ENCODE measurements around the gene PI4K2B. TPM values are rescaled to one million over a fixed set of nuclear protein-coding genes. Genes with fewer than 3 reads are reported as not detected.
"Not testable (repeated sequence)": the region's sequence is repeated elsewhere in the genome, so short reads cannot be mapped to it uniquely, and the experiment has no call there.

The PI4K2B gene
- total RNA-seq, result 34.2 and 37.3 TPM in 2 replicates

DNA sequence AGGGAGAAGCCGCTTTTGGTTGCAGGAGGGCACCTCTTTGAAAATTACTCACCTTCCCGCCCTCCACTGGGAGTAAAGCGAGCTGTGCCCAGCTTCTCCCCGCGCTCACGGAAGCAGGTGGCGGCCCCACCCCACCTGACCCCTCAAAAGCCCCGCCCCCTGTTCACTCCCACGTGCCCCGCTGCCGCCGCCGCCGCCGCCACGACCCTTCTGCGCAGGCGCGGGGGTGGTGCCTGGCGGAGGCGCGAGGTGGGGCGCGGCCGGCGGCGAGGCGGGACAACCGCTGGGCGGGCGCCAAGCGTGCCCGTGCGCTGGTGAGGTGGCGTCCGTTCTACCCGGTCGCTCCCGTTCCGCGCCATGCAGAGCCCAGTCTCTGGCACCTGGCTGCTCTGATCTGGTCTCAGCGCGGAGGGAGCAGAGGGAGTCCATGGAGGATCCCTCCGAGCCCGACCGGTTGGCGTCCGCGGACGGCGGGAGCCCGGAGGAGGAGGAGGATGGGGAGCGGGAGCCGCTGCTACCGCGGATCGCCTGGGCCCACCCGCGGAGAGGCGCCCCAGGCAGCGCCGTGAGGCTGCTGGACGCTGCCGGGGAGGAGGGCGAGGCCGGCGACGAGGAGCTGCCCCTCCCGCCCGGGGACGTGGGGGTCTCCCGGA is at the start of gene PI4K2B:
Gene PI4K2B (plus strand): TSS at position 297 of the 653 bp plus-strand sequence. CDS start 131 bp downstream, at position 428.
- intact Hi-C loops (cut with micrococcal nuclease), result loop anchor here (1.0 to 5.0 kb wide), 6 partner anchors 19 to 680 kb away; partner anchors contain the start of genes ANAPC4, DHX15, SMIM20 and ZCCHC4

DNA sequence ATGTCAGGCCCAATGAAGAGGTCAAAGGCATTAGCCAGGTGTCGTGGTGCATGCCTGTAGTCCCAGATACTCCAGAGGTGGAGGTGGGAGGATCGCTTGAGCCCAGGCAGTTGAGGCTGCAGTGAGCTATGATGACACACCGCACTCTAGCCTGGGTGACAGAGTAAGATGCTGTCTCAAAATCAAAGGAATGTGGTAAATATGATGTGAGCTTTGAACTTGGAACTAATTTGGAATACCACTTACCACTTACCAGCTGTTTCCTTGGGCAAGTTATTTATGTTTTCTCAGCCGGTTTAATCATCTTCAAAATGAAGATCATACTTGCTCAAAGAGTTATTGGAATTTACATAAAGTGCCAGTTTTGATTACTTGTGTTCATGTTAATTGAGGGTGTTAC is 49.8 kb upstream of the PI4K2B start:
- intact Hi-C loops (cut with micrococcal nuclease), result no loop called here

DNA sequence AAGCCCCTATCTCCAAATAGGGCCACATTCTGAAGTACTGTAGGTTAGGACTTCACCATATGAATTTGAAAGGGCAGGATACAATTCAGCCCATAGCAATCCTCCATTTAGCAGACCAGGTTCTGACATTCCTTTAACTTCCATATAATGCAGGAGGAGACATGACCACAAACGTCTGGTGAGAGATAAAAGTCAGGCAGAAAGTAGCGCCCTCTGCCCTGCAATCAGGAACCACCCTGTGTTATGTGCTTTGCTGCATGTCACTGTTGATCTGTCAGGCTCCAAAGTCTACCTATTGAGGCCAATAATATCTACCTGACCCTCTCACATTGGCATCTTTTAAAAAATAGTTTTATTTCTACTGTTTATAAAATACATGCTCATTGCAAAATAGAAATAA is 43.4 kb upstream of the PI4K2B start:
- intact Hi-C loops (cut with micrococcal nuclease), result no loop called here

DNA sequence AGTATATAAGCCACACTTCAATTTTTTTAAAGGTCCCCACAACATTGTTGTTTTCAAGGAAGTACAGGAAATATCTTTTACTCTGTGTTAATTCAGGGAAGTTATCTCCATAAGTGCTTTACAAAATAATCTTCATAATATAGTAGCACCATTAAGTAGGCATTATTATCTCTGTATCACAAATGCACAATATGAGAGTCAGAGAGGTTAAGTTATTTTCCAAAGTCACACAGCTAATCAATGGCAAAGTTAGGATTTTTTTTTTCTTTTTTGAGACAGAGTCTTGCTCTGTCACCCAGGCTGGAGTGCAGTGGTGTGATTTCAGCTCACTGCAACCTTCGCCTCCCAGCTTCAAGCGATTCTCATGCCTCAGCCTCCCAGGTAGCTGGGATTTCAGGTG is 35.1 kb upstream of the PI4K2B start:
- intact Hi-C loops (cut with micrococcal nuclease), result no loop called here

DNA sequence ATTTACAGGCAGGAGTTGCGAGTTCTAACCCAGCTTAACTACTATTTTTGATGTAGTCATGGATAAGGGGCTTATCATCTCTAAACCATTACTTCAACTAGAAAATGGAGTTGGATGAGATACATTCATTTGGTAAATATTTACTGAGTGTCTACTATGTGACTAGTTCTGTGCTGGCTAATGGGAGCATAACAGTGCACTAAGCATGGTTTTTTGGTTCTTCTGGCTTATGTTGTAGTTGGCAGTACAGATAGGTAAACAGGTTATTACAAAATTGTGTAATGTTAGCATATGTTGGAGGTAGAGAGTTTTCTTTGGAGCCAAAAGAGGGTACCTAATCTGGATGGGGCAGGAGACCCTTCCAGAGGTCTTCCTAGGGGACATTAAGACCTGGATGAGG is 25.8 kb upstream of the PI4K2B start:
- intact Hi-C loops (cut with micrococcal nuclease), result no loop called here

DNA sequence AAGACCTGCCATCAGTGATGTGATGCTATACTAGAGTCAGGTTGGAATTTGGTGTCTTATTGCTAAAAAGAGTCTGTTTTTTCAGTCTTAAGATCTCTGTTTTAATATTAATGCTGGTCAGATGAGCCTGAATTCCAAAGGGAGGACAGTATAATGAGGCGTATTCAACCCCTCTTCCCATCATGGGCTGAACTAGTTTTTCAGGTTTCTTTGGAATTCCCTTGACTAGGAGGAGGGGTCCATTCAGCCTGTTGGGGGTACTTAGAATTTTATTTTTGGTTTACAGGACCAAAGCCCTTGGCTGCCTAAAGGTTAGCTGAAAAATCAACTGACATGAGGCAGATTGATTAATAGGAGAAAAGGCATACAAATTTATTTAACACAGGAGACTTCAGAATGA is 24.1 kb upstream of the PI4K2B start:
- intact Hi-C loops (cut with micrococcal nuclease), result no loop called here

DNA sequence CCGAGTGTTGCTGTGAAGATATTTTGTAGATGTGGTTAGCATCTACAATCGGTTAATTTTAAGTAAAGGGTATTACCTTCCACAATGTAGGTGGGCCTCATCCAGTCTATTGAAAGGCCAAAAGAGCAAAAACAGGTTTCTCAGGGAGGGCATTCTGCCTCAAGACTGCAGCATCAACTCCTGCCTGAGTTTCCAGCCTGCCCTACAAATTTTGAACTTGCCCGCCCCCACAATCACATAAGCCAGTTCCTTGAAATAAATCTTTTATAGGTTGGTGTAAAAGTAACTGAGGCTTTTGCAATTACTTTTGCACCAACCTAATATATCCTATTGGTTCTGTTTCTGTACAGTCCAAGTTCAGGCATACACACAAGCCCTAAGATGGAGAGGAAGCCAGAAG is 22.1 kb upstream of the PI4K2B start:
- intact Hi-C loops (cut with micrococcal nuclease), result no loop called here

DNA sequence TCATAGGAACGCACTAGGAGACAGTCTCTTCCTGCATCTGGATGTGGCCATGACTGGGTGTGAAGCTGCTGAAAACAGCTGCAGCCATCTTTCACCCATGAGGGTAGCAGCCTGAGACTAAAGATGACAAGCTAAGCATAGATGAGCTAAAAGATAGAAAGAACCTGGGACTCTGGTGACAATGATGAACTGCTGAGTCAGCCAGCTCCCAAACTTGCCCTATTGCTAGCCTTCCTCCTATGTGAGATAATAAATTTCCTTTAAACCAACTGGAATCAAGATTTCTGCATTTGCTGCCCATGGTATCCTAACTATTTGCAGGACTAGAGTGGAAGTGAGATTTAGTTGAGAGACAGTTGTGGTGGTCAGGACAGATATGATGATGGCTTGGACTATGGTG is 21.0 kb upstream of the PI4K2B start:
- intact Hi-C loops (cut with micrococcal nuclease), result no loop called here

DNA sequence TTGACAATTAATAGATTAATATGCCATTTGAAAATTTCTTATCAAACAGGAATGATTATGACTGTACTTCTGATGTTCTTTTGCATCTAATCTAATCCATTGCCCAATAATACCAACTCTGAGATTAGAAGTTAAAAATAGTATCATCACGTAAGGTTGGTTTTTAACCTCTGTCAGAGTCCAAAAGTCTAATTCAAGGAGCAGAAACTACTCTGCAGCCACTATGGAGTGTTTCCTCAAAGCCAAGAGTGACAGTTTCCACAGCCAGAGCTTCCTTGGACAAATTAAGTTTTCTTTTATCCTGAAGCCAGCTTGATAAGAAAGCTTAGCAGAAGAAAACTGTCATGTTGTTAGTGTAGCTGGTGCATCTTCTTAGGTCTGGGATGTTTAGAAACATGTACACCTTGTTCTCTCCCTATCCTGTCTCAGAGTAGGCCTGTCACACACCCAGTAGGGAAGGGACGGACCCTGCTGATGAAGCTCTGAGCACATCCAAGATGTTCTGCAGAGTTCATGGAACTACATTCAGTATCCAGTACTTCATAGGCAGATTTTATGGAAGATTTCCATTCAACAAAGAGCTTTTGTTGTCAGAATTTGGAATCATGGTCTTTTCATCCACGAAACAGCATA is 20.4 kb upstream of the PI4K2B start:
- intact Hi-C loops (cut with micrococcal nuclease), result no loop called here

DNA sequence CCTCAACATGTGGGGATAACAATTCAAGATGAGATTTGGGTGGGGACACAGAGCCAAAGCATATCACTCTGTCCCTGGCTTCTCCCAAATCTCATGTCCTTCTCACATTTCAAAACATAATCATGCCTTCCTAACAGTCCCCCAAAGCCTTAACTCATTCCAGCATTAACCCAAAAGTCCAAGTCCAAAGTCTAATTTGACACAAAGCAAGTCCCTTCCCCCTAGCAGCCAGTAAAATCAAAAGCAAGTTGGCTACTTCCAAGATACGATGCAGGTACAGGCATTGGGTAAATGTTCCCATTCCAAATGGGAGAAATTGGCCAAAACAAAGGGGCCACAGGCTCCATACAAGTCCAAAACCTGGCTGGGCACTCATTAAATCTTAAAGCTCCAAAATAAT is 19.1 kb upstream of the PI4K2B start:
- intact Hi-C loops (cut with micrococcal nuclease), result not testable (repeated sequence)

DNA sequence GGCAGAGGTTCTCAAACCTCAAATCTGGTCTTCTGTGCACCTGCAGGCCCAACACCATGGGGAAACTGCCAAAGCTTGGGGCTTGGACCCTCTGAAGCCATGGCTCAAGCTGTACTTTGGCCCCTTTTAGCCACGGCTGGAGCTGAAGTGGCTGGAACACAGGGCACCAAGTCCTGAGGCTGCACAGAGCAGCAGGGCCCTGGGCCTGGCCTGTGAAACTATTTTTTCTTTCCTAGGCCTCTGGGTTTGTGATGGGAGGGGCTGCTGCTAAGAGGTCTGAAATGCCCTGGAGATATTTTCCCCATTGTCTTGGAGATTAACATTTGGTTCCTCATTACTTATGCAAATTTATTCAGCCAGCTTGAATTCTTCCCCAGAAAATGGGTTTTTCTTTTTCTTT is 18.3 kb upstream of the PI4K2B start:
- intact Hi-C loops (cut with micrococcal nuclease), result no loop called here

DNA sequence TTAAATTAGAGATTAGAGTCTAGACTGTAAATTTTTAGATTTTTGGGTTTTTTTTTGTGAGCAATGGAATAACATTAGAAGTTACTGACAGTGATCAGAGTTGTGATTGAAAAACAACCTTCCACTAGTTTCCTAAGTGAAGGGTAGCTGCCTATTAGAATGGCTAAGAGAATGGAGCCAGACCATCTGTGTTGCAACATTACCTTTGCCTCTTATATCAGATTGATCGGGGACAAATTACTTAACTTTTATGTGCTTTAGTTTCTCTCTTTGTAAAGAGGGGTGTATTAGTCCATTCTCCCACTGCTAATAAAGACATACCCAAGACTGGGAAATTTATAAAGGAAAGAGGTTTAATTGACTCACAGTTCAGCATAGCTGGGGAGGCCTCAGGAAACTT is 12.5 kb upstream of the PI4K2B start:
- intact Hi-C loops (cut with micrococcal nuclease), result no loop called here

DNA sequence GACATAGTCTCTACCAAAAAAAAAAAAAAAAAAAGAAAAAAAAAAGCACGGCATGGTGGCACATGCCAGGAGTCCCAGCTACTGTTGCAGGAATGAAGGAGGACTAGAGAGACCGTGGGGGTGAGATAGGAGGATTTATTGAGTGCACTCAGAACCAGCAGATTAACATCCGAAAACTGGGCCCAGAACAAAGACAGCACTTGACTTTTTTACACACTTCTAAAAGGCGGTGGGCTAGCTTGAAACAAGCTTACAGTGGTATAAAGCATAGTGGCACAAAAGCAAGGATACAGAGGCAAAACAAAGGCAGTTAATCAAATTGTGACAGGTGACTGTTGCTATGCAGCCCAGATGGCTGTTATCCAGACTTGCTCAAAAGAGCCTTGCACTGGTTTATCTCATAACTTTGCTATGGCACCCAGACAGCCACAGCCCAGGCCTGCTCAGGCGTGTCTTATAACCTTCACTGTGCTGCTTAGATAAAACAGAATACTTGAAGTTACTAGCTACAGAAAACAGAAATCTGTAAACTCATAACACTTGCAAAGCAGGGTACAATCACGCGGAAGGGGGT is 9.9 kb upstream of the PI4K2B start:
- intact Hi-C loops (cut with micrococcal nuclease), result no loop called here

DNA sequence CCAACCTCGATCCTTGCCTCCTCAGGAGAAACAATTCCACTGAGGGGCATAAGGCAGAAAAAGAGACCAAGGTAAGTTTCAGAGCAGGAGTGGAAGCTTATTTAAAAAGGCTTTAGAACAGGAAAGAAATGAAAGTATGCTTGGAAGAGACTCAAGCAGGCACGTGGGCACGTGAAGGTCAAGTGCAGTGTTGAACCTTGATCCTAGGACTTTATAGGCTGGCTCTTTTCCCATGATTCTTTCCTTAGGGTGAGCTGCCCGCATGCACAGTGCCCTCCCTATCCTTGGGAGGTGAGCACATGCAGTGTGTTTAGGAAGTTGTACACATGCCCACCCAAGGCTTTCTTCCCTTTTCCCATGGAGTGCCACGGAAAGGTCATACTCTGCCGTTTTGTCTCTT is 4.0 kb upstream of the PI4K2B start:
- intact Hi-C loops (cut with micrococcal nuclease), result loop anchor here (5.0 kb wide), 1 partner anchor 648 kb away; the partner anchor contains the start of gene DHX15

DNA sequence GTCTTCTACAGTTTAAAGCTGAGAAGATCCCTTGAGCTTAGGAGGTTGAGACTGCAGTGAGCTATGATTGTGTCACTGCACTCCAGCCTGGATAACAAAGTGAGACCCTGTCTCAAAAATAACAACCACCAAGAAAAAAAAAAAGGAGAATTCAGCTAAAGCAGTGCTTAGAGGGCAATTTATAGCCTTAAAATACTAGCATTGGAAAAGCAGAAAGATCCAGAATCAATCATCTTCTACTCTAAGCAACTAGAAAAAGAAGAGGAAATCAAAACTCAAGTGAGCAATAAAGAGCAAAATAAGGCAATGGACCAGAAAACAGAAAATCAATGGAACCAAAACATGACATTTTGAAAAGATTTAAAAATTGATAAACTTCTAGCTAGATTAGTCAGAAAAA is 639 bp upstream of the PI4K2B start:
- intact Hi-C loops (cut with micrococcal nuclease), result loop anchor here (5.0 kb wide), 1 partner anchor 651 kb away; the partner anchor contains the start of gene DHX15

DNA sequence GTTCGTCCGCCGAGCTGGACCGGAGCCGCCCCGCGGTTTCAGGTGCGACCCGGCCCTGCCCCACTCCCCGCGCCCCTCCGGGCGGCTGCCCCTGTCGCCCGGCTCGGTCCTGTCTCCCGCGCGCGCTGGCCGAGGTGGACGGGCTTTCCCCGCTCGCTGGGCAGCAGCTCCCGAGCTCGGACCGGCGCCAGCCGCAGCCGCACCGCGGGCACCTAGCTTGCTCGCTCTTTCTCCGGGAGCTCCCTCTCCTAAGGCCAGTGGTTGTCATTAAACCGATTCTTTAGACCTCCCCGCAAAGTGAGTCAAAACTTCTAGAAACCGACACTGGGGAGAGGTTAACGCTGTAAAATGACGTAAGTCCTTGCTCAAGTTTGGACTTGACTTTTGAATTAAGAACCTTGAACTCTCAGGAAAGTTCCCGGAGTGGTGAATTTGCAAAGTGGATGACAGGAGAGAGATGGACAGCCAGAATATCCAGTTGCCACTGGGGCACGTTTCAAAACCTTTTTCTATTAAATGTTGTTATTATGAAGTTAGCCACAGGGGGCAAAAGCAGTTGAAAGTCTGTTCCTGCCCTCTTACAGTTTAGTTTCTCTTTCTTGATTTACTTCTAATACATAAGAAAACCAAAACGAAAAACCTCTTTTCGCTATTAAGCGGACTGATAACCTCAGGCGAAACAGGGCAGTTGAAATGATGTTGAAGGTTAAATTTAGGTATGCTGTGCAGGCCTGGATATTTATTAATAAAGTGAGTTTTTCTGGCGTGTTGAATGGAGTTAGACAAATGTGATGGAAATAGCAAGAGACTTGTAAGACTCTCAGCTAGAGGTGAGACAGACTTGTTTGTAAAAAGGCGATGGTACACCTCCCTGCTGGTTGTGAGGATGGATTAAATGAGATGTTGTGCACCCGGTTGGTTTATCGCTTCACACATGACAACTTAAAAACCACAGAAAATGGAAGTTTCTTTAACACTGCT is 847 bp downstream of the PI4K2B start:
- intact Hi-C loops (cut with micrococcal nuclease), result loop anchor here (1.0 to 5.0 kb wide), 7 partner anchors 18 to 680 kb away; partner anchors contain the start of genes ANAPC4, DHX15, SEPSECS and SMIM20

DNA sequence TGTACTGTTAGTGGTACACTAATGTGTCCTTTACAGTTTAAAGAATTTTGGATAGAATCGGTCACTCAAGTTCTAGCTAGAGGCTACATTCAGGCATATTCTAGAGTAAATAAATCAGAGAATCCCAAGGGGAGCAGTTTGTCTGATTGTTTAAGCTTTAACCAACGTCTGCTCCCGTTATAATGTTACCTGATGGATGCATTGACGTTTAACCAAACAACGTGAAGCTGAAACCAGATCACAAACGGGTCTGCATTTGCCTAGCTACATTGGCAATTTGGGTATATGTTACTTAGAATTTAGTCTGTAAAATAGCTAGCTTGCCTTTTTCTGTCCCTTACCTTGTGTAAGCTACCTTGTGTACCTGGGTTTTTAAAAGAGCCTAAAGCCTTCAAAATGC is 1.6 kb downstream of the PI4K2B start:
- intact Hi-C loops (cut with micrococcal nuclease), result loop anchor here (1.0 to 2.0 kb wide), 3 partner anchors 17 to 75 kb away; partner anchors contain the start of gene SEPSECS

DNA sequence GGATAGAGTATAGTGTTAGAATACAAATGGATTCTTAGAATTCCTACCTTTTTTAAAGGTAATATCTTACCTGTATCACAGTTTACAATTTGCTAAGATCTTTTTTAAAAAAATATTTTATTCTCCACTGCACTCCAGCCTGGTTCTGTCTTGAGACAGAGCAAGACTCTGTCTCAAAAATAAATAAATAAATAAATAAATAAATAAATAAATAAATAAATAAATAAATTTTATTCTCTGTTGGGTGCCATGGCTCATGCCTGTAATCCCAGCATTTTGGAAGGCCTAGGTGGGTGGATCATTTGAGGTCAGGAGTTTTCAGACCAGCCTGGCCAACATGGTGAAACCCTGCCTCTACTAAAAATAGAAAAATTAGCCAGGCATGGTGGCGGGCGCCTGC is 2.2 kb downstream of the PI4K2B start:
- intact Hi-C loops (cut with micrococcal nuclease), result not testable (repeated sequence)

DNA sequence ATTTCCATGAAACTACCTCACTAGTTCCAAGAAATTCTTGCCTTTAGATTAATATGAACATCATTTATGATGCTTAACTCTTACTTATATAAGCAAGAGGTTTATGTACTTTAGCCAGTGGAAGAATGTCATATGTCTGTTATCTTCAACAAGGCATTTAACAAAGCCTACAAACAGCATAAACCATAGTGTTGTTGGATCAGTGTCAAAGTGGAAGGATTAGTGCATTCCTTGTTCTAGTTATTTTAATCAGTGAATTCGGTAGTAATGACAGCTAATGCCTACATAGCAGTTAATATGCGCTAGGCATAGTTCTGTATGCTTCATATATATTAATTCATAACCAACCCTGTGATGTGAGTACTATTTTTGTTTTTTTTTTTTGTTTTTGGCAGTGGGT is 3.1 kb downstream of the PI4K2B start:
- intact Hi-C loops (cut with micrococcal nuclease), result no loop called here

DNA sequence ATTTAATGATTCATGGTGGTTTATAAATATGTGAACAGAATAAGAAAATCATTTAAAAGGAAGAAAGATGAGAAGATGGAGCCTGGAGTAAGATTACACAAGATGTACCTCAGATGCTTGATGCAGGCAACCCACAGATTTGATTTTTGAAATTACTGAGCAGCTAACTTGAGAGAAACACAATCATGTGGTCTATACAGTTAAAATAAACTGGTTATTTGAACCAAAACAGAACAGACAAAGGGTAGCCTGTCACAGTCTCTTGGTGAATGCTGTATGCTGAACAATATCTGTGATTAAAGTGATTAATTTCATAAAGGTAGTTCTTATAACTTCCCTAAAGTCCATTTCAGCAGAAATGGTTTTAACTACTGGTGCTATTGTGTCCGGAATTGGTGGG is 4.2 kb downstream of the PI4K2B start:
- intact Hi-C loops (cut with micrococcal nuclease), result no loop called here

DNA sequence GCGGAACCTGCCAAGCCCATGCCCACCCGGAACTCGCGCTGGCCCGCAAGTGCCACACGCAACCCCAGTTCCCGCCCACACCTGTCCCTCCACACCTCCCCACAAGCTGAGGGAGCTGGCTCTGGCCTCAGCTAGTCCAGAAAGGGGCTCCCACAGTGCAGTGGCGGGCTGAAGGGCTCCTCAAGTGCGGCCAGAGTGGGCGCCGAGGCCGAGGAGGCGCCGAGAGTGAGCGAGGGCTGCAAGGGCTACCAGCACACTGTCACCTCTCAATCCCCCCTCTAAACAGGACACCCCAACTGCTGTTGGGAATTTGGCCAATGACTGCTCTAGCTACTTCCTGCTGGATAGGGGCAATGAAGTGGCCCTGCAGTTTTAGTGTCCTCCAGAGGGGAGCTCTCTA is 5.7 kb downstream of the PI4K2B start:
- intact Hi-C loops (cut with micrococcal nuclease), result not testable (repeated sequence)
